Psoas muscle (tissue), 8 donors: ENCODE results near the gene SNX20. TPM values are rescaled to one million over a fixed set of nuclear protein-coding genes. Genes with fewer than 3 reads are reported as not detected.

ENCODE experiments used
- ATAC-seq, 4 donors: fragments of 200-7000 bp; cut with Tn5 transposase; one replicate each; pipeline ENCODE4 v1.9.1; 2020; ENCODE audit warnings: moderate library complexity in 3 of 4, mild to moderate bottlenecking in 2 of 4
- DNase-seq, 2 donors: peaks; one replicate each; pipeline ENCODE4 v3.0.0-alpha.2; 2020
- H3K27ac ChIP-seq: fragments of 200-600 bp; one replicate; pipeline ENCODE4 v1.8.0; 2022
- H3K27me3 ChIP-seq, 3 donors: fragments of 200-600 bp in 1 of 3; one replicate each; pipeline versions ENCODE4 v1.6.1 to v1.8.0; 2013 to 2022; ENCODE audit warnings: low read length in 2 of 3, mild to moderate bottlenecking in 2 of 3, moderate library complexity in 1 of 3; ENCODE audit not compliant: insufficient read depth in 3 of 3
- H3K36me3 ChIP-seq, 2 donors: fragments of 200-600 bp in 1 of 2; one replicate each; pipeline versions ENCODE4 v1.6.1 to v1.8.0; 2013 to 2022; ENCODE audit warnings: low read depth in 1 of 2, mild to moderate bottlenecking in 1 of 2, moderate library complexity in 1 of 2; ENCODE audit not compliant: insufficient read depth in 1 of 2
- H3K4me1 ChIP-seq: fragments of 200-600 bp; one replicate; pipeline ENCODE4 v1.8.0; 2022
- H3K4me3 ChIP-seq: fragments of 200-600 bp; one replicate; pipeline ENCODE4 v1.8.0; 2022; ENCODE audit warnings: mild to moderate bottlenecking
- H3K9me3 ChIP-seq: fragments of 200-600 bp; one replicate; pipeline ENCODE4 v1.8.0; 2022
- CTCF ChIP-seq: fragments of 200-600 bp; IDR thresholded peaks from one replicate; pipeline ENCODE4 v1.8.0; 2022; ENCODE audit warnings: antibody characterized with exemption
- WGBS, 3 donors: extraction: QIAGEN DNeasy Blood & Tissue Kit; methylation state at CpG; one replicate each; pipeline versions ENCODE4 v1.1.6 to v1.1.7; 2013; 5-methylcytosine and 5-hydroxymethylcytosine counted together
- intact Hi-C, 2 donors: fragments of 100-400 bp; cut with DNase I; formaldehyde crosslinking; loops; one replicate each; pipeline versions ENCODE4 v1.11.0 to v1.14.2; 2022
- polyA plus RNA-seq, 3 donors: library from polyadenylated mRNA; stranded (reverse); fragments of 200-250 nt; gene quantifications; one replicate each; pipeline ENCODE4 v1.2.3, GENCODE V29; 2013
- total RNA-seq, 4 donors: library from RNA; stranded (reverse); fragmentation: NEBNext Ultra II Directional in 2 of 4; extraction: Animal tissue kit (Norgen Biotek cat#: 25700) in 2 of 4; gene quantifications; one replicate each; pipeline versions ENCODE4 v1.2.1 to v1.2.4, GENCODE V29; 2021 to 2023
- donor health status: healthy with polysubstance abuse.
- donor health status: DM: no; HTN: no; CAD: no; lungs with moderate emphysema.
- donor health status: Bipolar disorder and iron deficiency.
- donor health status: healthy.
- donor health status: DM: yes; HTN: yes; CAD: no.
- donor health status: DM: no; HTN: no; CAD: no.
- donor health status: DM: no; HTN: no; CAD: no.
- donor health status: DM: yes; HTN: yes; CAD: no.

SNX20 gene
- total and polyA plus RNA-seq, 7 donors = 0.78 to 2.1 (median 1.1) TPM

- no peak overlapping the region for H3K4me3 ChIP-seq
- H3K27me3 ChIP-seq = no peaks in the 10 kb centered on the region
- WGBS, 3 donors = 44 to 48% (median 45%) methylated on average over 3 of the region's 3 CpGs
- H3K27ac ChIP-seq = peak overlapping the region; percentile 73
- no peaks in the 10 kb centered on the region for H3K36me3 ChIP-seq
- TF ChIP-seq CTCF = no peak
- intact Hi-C loops = no loop called here
- no peak for DNase-seq
- peaks cover 14% of the 10 kb centered on the region for H3K9me3 ChIP-seq
- peaks cover 38% of the 10 kb centered on the region for H3K4me1 ChIP-seq
- ATAC-seq = peak; percentile 74 to 80 (median 80)
Measured at GRCh38 chr16:50702725-50703124, 21.6 kb upstream of the SNX20 start.

- Histone ChIP-seq H3K27ac (peak overlapping the region; percentile 69), H3K27me3 (no peaks in the 10 kb centered on the region), H3K4me1 (peaks cover 48% of the 10 kb centered on the region), H3K4me3 (no peak overlapping the region), H3K36me3 (no peaks in the 10 kb centered on the region), H3K9me3 (peaks cover 6% of the 10 kb centered on the region)
- intact Hi-C loops = loop anchor here in 1 of 2 donors (10.0 kb wide), 1 partner anchor 105 kb away; no protein-coding TSS in a partner anchor
- TF ChIP-seq CTCF = no peak
- 70 to 80% (median 74%) methylated on average over 19 of the region's 19 CpGs for WGBS, 3 donors
- DNase-seq (peak in 1 of 2 donors; percentile 61), ATAC-seq (peak; percentile 54 to 82 (median 72))
Measured at GRCh38 chr16:50699326-50700159, 18.4 kb upstream of the SNX20 start.

- intact Hi-C loops = loop anchor here in 1 of 2 donors (10.0 kb wide), 1 partner anchor 107 kb away; no protein-coding TSS in a partner anchor
- no peak for TF ChIP-seq CTCF
- Histone ChIP-seq H3K36me3 (no peaks in the 10 kb centered on the region), H3K9me3 (no peaks in the 10 kb centered on the region), H3K4me1 (peaks cover 46% of the 10 kb centered on the region), H3K4me3 (peak overlapping the region; percentile 58), H3K27ac (peak overlapping the region; percentile 67), H3K27me3 (no peaks in the 10 kb centered on the region)
- ATAC-seq = peak; percentile 60 to 79 (median 72)
- WGBS, 3 donors = 30 to 45% (median 31%) methylated on average over 19 of the region's 19 CpGs
- DNase-seq = no peak
Measured at GRCh38 chr16:50697881-50698767, 17.0 kb upstream of the SNX20 start.

- WGBS, 3 donors = 89 to 99% (median 93%) methylated on average over 5 of the region's 5 CpGs
- ATAC-seq (no peak), DNase-seq (no peak)
- H3K4me3 ChIP-seq = no peak overlapping the region
- intact Hi-C loops = loop anchor here in 1 of 2 donors (10.0 kb wide), 1 partner anchor 107 kb away; no protein-coding TSS in a partner anchor
- H3K27ac ChIP-seq = peak overlapping the region; percentile 67
- H3K4me1 ChIP-seq = peaks cover 39% of the 10 kb centered on the region
- no peak for TF ChIP-seq CTCF
- no peaks in the 10 kb centered on the region for H3K27me3 ChIP-seq
- no peaks in the 10 kb centered on the region for H3K36me3 ChIP-seq
- H3K9me3 ChIP-seq = no peaks in the 10 kb centered on the region
Measured at GRCh38 chr16:50697421-50697715, 16.3 kb upstream of the SNX20 start.
